GM23338 (cell line): Measurements from ENCODE around the gene KIF4B. TPM values are rescaled to one million over a fixed set of nuclear protein-coding genes. Genes with fewer than 3 reads are reported as not detected.

Experiments used
- ATAC-seq: fragments of 200-7000 bp; cut with Tn5 transposase; 3 replicates; pipeline ENCODE4 v1.9.1; 2020
- DNase-seq: peaks from one replicate; pipeline ENCODE4 v3.0.0-alpha.2; 2015; ENCODE audit warnings: low spot score
- H2AFZ ChIP-seq: fragments of 200-600 bp; sonication (generic); 2 replicates; pipeline ENCODE4 v1.8.0; 2016; ENCODE audit warnings: antibody characterized with exemption, mild to moderate bottlenecking, moderate library complexity
- H3F3A ChIP-seq: fragments of 200-600 bp; sonication (generic); replicated peaks from 2 replicates; pipeline ENCODE4 v1.8.0; 2017; ENCODE audit warnings: antibody characterized with exemption, mixed run types, low read depth
- H3K27ac ChIP-seq: fragments of 200-600 bp; sonication (generic); 2 replicates; pipeline ENCODE4 v1.6.1; 2016; ENCODE audit warnings: low read depth
- H3K27me3 ChIP-seq: fragments of 200-600 bp; sonication (generic); 2 replicates; pipeline ENCODE4 v1.8.0; 2016; ENCODE audit warnings: mild to moderate bottlenecking, mixed run types, moderate library complexity; ENCODE audit not compliant: insufficient read depth
- H3K36me3 ChIP-seq: fragments of 200-600 bp; sonication (generic); 2 replicates; pipeline ENCODE4 v1.8.0; 2016; ENCODE audit warnings: mild to moderate bottlenecking; ENCODE audit not compliant: insufficient read depth
- H3K4me1 ChIP-seq: fragments of 200-600 bp; sonication (generic); 2 replicates; pipeline ENCODE4 v1.8.0; 2016; ENCODE audit warnings: mild to moderate bottlenecking, moderate library complexity; ENCODE audit not compliant: insufficient read depth
- H3K4me2 ChIP-seq: fragments of 200-600 bp; sonication (generic); 2 replicates; pipeline ENCODE4 v1.7.1; 2017; ENCODE audit warnings: mixed run types
- H3K4me3 ChIP-seq: fragments of 200-600 bp; sonication (generic); 2 replicates; pipeline ENCODE4 v1.6.1; 2016; ENCODE audit warnings: mixed run types
- H3K79me2 ChIP-seq: fragments of 200-600 bp; sonication (generic); replicated peaks from 2 replicates; pipeline ENCODE4 v1.8.0; 2017; ENCODE audit warnings: mild to moderate bottlenecking; ENCODE audit not compliant: insufficient read depth
- H3K9me2 ChIP-seq: fragments of 200-600 bp; sonication (generic); 2 replicates; pipeline ENCODE4 v1.8.0; 2017; ENCODE audit not compliant: insufficient read depth
- H4K20me1 ChIP-seq: fragments of 200-600 bp; sonication (generic); replicated peaks from 2 replicates; pipeline ENCODE4 v1.8.0; 2017; ENCODE audit warnings: mild to moderate bottlenecking; ENCODE audit not compliant: insufficient read depth
- H3K27ac Mint-ChIP-seq: 2 replicates; pipeline ENCODE4 v1.8.0; 2020; ENCODE audit warnings: inconsistent platforms, mild to moderate bottlenecking, moderate library complexity, mixed read lengths
- H3K27me3 Mint-ChIP-seq: 3 replicates; pipeline ENCODE4 v1.8.0; 2022; ENCODE audit warnings: low read depth, mild to moderate bottlenecking, moderate library complexity, mixed read lengths, inconsistent platforms; ENCODE audit not compliant: insufficient read depth, poor library complexity
- H3K36me3 Mint-ChIP-seq: 3 replicates; pipeline ENCODE4 v1.8.0; 2021; ENCODE audit warnings: low read depth, mild to moderate bottlenecking, inconsistent platforms, moderate library complexity, mixed read lengths
- H3K4me1 Mint-ChIP-seq: 3 replicates; pipeline ENCODE4 v1.8.0; 2020; ENCODE audit warnings: mild to moderate bottlenecking, inconsistent platforms, mixed read lengths
- H3K4me3 Mint-ChIP-seq: 3 replicates; pipeline ENCODE4 v1.8.0; 2021; ENCODE audit warnings: moderate library complexity, mild to moderate bottlenecking, inconsistent platforms, mixed read lengths
- H3K9me3 Mint-ChIP-seq: 3 replicates; pipeline ENCODE4 v1.8.0; 2020; ENCODE audit warnings: moderate library complexity, mild to moderate bottlenecking, inconsistent platforms, mixed read lengths
- CREB1 ChIP-seq: fragments of 250-450 bp; sonication (Bioruptor Pico); IDR thresholded peaks from 2 replicates; pipeline ENCODE4 v1.5.0; 2020; ENCODE audit warnings: low read depth, mild to moderate bottlenecking, moderate library complexity
- EZH2 ChIP-seq: fragments of 200-600 bp; sonication (generic); IDR thresholded peaks from one replicate; pipeline ENCODE4 v1.8.0; 2017; ENCODE audit warnings: antibody characterized with exemption, mild to moderate bottlenecking, low read depth; ENCODE audit not compliant: unreplicated experiment
- EZH2phosphoT487 ChIP-seq: fragments of 200-600 bp; sonication (generic); IDR thresholded peaks from one replicate; pipeline ENCODE4 v1.8.1; 2018; ENCODE audit warnings: antibody characterized with exemption; ENCODE audit not compliant: unreplicated experiment
- JUNB ChIP-seq: IDR thresholded peaks from one replicate; pipeline ENCODE4 v1.6.1; 2016; ENCODE audit warnings: antibody characterized with exemption; ENCODE audit not compliant: unreplicated experiment
- NANOG ChIP-seq: IDR thresholded peaks from 2 replicates; pipeline ENCODE4 v1.6.1; 2016; ENCODE audit warnings: antibody characterized with exemption, borderline replicate concordance
- POLR2AphosphoS5 ChIP-seq: IDR thresholded peaks from 2 replicates; pipeline ENCODE4 v1.6.1; 2016; ENCODE audit warnings: antibody characterized with exemption, low read depth
- STAT1 ChIP-seq: IDR thresholded peaks from one replicate; pipeline ENCODE4 v1.6.1; 2016; ENCODE audit warnings: antibody characterized with exemption; ENCODE audit not compliant: unreplicated experiment
- ZNF114 ChIP-seq: fragments of 250-450 bp; sonication (Bioruptor Pico); IDR thresholded peaks from 2 replicates; pipeline ENCODE4 v1.5.0; 2020; ENCODE audit warnings: mild to moderate bottlenecking, moderate library complexity
- ZNF331 ChIP-seq: fragments of 250-450 bp; sonication (Bioruptor Pico); IDR thresholded peaks from 2 replicates; pipeline ENCODE4 v1.5.0; 2020; ENCODE audit warnings: low read depth, mild to moderate bottlenecking, moderate library complexity
- polyA plus RNA-seq: library from polyadenylated mRNA; unstranded; fragments of >200 nt; fragmentation: Nextera tagmentation; extraction: Ambion mirVana; gene quantifications from 2 replicates; pipeline ENCODE4 v1.2.1, GENCODE V29; 2016
- total RNA-seq: library from RNA; depleted of rRNA; stranded (reverse); fragments of >200 nt; shearing (Covaris generic); gene quantifications from 2 replicates; pipeline ENCODE4 v1.2.3, GENCODE V29; 2014
- TF ChIP-seq, protein P1 (sequence below): IDR thresholded peaks from 2 replicates; pipeline ENCODE4 v1.6.1; 2016; ENCODE audit warnings: antibody characterized with exemption
- TF ChIP-seq, protein P2 (sequence below), 2 experiments: fragments of 200-600 bp in 1 of 2; sonication (generic) in 1 of 2; conservative IDR thresholded peaks; 2 replicates each; pipeline versions ENCODE4 v1.5.1 to v1.6.1; 2016 to 2017; ENCODE audit warnings: antibody characterized with exemption in 2 of 2, low read depth in 2 of 2, mild to moderate bottlenecking in 2 of 2, moderate library complexity in 1 of 2
- TF ChIP-seq, protein P3 (sequence below): IDR thresholded peaks from one replicate; pipeline ENCODE4 v1.6.1; 2018; ENCODE audit warnings: antibody characterized with exemption; ENCODE audit not compliant: unreplicated experiment

Gene KIF4B
- total and polyA plus RNA-seq, 2 experiments from 2014 or later: not detected

DNA sequence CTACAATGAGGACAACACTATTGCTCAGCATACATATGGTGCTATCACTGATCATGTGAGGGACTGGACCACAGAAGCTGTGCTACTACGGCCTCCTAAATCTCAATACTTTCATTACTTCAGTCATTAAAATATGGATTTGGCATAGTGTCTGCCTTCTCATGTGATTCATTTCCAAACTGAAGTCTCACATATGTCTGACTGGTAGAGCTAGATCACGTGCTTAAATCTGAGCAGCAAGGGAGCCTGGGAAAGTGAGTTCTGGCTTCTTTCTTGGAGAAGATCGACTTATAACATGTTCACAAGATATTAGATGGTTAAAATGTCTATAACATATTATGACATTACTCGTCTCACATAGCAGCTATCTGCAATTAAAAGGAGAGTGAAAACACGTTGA lies 8.3 kb downstream of the KIF4B start (continued):
- TF ChIP-seq, protein P1, sequence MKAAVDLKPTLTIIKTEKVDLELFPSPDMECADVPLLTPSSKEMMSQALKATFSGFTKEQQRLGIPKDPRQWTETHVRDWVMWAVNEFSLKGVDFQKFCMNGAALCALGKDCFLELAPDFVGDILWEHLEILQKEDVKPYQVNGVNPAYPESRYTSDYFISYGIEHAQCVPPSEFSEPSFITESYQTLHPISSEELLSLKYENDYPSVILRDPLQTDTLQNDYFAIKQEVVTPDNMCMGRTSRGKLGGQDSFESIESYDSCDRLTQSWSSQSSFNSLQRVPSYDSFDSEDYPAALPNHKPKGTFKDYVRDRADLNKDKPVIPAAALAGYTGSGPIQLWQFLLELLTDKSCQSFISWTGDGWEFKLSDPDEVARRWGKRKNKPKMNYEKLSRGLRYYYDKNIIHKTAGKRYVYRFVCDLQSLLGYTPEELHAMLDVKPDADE: no peak
- TF ChIP-seq ZNF331 (CRISPR knock-in tag) (no peak), NANOG (no peak)
- TF ChIP-seq, protein P2, sequence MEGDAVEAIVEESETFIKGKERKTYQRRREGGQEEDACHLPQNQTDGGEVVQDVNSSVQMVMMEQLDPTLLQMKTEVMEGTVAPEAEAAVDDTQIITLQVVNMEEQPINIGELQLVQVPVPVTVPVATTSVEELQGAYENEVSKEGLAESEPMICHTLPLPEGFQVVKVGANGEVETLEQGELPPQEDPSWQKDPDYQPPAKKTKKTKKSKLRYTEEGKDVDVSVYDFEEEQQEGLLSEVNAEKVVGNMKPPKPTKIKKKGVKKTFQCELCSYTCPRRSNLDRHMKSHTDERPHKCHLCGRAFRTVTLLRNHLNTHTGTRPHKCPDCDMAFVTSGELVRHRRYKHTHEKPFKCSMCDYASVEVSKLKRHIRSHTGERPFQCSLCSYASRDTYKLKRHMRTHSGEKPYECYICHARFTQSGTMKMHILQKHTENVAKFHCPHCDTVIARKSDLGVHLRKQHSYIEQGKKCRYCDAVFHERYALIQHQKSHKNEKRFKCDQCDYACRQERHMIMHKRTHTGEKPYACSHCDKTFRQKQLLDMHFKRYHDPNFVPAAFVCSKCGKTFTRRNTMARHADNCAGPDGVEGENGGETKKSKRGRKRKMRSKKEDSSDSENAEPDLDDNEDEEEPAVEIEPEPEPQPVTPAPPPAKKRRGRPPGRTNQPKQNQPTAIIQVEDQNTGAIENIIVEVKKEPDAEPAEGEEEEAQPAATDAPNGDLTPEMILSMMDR (conservative IDR thresholded peaks at IDR 0.05; ENCODE audit: low read depth in 2 of 2): no peak

DNA sequence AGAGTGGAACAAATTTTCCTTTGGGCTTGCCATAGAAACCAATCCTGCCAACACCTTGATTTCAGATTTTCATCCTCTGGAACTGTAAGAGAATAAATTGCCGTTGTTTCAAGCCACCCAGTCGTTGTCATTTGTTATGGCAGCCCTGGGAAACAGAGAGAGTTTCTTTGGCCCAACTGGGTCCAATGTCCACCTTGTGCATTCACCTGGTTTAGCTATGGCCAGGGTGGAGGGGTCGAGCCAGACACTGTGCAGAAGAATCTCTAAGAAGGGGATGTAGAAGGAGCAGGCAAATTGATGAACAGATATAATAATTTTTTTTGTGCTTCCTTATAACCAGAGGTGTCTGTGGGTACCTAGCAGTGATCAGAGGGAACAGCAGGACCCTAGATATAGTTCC lies 9.8 kb downstream of the KIF4B start:
- Mint-ChIP-seq H3K27me3 (no peaks in the 10 kb centered on the region), H3K9me3 (peaks cover 10% of the 10 kb centered on the region)
- TF ChIP-seq JUNB: no peak
- TF ChIP-seq POLR2AphosphoS5: no peak
- TF ChIP-seq CREB1 (CRISPR knock-in tag): no peak
- no peak for TF ChIP-seq ZNF114 (CRISPR knock-in tag)
- no peak for TF ChIP-seq ZNF331 (CRISPR knock-in tag)
- TF ChIP-seq STAT1: no peak
- TF ChIP-seq, protein P3, sequence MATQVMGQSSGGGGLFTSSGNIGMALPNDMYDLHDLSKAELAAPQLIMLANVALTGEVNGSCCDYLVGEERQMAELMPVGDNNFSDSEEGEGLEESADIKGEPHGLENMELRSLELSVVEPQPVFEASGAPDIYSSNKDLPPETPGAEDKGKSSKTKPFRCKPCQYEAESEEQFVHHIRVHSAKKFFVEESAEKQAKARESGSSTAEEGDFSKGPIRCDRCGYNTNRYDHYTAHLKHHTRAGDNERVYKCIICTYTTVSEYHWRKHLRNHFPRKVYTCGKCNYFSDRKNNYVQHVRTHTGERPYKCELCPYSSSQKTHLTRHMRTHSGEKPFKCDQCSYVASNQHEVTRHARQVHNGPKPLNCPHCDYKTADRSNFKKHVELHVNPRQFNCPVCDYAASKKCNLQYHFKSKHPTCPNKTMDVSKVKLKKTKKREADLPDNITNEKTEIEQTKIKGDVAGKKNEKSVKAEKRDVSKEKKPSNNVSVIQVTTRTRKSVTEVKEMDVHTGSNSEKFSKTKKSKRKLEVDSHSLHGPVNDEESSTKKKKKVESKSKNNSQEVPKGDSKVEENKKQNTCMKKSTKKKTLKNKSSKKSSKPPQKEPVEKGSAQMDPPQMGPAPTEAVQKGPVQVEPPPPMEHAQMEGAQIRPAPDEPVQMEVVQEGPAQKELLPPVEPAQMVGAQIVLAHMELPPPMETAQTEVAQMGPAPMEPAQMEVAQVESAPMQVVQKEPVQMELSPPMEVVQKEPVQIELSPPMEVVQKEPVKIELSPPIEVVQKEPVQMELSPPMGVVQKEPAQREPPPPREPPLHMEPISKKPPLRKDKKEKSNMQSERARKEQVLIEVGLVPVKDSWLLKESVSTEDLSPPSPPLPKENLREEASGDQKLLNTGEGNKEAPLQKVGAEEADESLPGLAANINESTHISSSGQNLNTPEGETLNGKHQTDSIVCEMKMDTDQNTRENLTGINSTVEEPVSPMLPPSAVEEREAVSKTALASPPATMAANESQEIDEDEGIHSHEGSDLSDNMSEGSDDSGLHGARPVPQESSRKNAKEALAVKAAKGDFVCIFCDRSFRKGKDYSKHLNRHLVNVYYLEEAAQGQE: no peak
- TF ChIP-seq EZH2phosphoT487: no peak
- TF ChIP-seq, protein P1: no peak
- TF ChIP-seq NANOG: no peak
- TF ChIP-seq, protein P2 (conservative IDR thresholded peaks at IDR 0.05; ENCODE audit: low read depth in 2 of 2): no peak
- no peak for TF ChIP-seq EZH2

More for the DNA sequence above, 9.8 kb downstream of the KIF4B start:
- H3K36me3 ChIP-seq: peaks cover 3% of the 10 kb centered on the region; the same call in 1 of the 2 replicates
- H4K20me1 ChIP-seq: no peaks in the 10 kb centered on the region
- H3K4me1 ChIP-seq: peaks cover 8% of the 10 kb centered on the region
- no peaks in the 10 kb centered on the region for H3F3A ChIP-seq
- no peaks in the 10 kb centered on the region; the same call in 1 of the 2 replicates for H3K9me2 ChIP-seq
- DNase-seq (no peak), ATAC-seq (no peak)
- Mint-ChIP-seq H3K36me3 (0 out of 3 replicates have a peak, but pooled peaks cover 3% of the 10 kb centered on the region), H3K4me3 (no peak overlapping the region), H3K4me1 (peaks cover 12% of the 10 kb centered on the region), H3K27ac (no peak overlapping the region)
- no peaks in the 10 kb centered on the region for H3K27me3 ChIP-seq
- peak overlapping the region; percentile 33; the same call in 1 of the 2 replicates for H3K4me2 ChIP-seq
- no peak overlapping the region for H2AFZ ChIP-seq
- H3K4me3 ChIP-seq: no peak overlapping the region
- no peak overlapping the region for H3K27ac ChIP-seq
- no peaks in the 10 kb centered on the region for H3K79me2 ChIP-seq
